H1 (cell line): Measurements from ENCODE around the gene DMAC2. TPM values are rescaled to one million over a fixed set of nuclear protein-coding genes. Genes with fewer than 3 reads are reported as not detected.

Source experiments
- CTCF ChIA-PET: fragments of 300-600 bp; sonication (Branson Sonifier 250); formaldehyde crosslinking; loops from one replicate; lab custom pipeline; 2021; ENCODE audit not compliant: partially characterized antibody; lab: Charles Lee
- POLR2A ChIA-PET: fragments of 300-600 bp; sonication (Branson Sonifier 250); formaldehyde crosslinking; loops from one replicate; lab custom pipeline; 2021; ENCODE audit warnings: inconsistent platforms; ENCODE audit not compliant: partially characterized antibody; lab: Charles Lee
- DNase-seq, 2 experiments: peaks; one replicate each; pipeline versions ENCODE4 v3.0.0 to v3.0.0-alpha.2; 2010 to 2022; ENCODE audit warnings: low spot score in 2 of 2, low read depth in 1 of 2, mixed read lengths in 1 of 2
- FAIRE-seq: peaks from 2 replicates; lab custom pipeline; 2011; peaks lifted over from hg19 to GRCh38; lab: Jason Lieb, UNC
- H2AFZ ChIP-seq: 2 replicates; pipeline ENCODE4 v1.8.1; 2012; ENCODE audit warnings: low read length, inconsistent platforms
- H2AK5ac ChIP-seq: 2 replicates; pipeline ENCODE4 v1.6.1; 2013; ENCODE audit warnings: low read depth, low read length
- H2BK120ac ChIP-seq: replicated peaks from 2 replicates; pipeline ENCODE3; 2013; ENCODE audit warnings: low read depth, low read length, inconsistent platforms
- H2BK12ac ChIP-seq: 2 replicates; pipeline ENCODE4 v1.6.1; 2013; ENCODE audit warnings: low read depth, low read length
- H2BK15ac ChIP-seq: 2 replicates; pipeline ENCODE4 v1.6.1; 2013; ENCODE audit warnings: low read length
- H2BK20ac ChIP-seq: 2 replicates; pipeline ENCODE4 v1.6.1; 2013; ENCODE audit warnings: low read length
- H2BK5ac ChIP-seq: 2 replicates; pipeline ENCODE4 v1.6.1; 2013; ENCODE audit warnings: low read depth, low read length
- H3K14ac ChIP-seq: 2 replicates; pipeline ENCODE4 v1.6.1; 2013; ENCODE audit warnings: inconsistent platforms; ENCODE audit not compliant: insufficient read length
- H3K18ac ChIP-seq: 2 replicates; pipeline ENCODE4 v1.6.1; 2013; ENCODE audit warnings: low read length; ENCODE audit errors: extremely low read depth
- H3K23ac ChIP-seq: 2 replicates; pipeline ENCODE4 v1.6.1; 2013; ENCODE audit warnings: inconsistent platforms; ENCODE audit not compliant: insufficient read length
- H3K23me2 ChIP-seq: 2 replicates; pipeline ENCODE4 v1.6.1; 2013; ENCODE audit warnings: low read depth, low read length
- H3K27ac ChIP-seq: 2 replicates; pipeline ENCODE4 v1.6.1; 2011; ENCODE audit warnings: low read depth, low read length, inconsistent platforms
- H3K27me3 ChIP-seq, 4 experiments: replicated peaks in 1 of 4; 1 replicate in 1 of 4; 2 replicates in 3 of 4; pipeline versions ENCODE4 v1.6.1 to v1.8.1; 2011 to 2013; ENCODE audit warnings: low read length in 3 of 4, mild to moderate bottlenecking in 3 of 4, inconsistent platforms in 2 of 4, mixed read lengths in 2 of 4, moderate library complexity in 1 of 4; ENCODE audit not compliant: control insufficient read depth in 3 of 4, insufficient read depth in 3 of 4; ENCODE audit errors: extremely low read depth in 1 of 4
- H3K36me3 ChIP-seq, 4 experiments: 2 replicates each; pipeline versions ENCODE4 v1.6.1 to v1.8.1; 2011 to 2013; ENCODE audit warnings: mild to moderate bottlenecking in 4 of 4, low read length in 3 of 4, moderate library complexity in 2 of 4, control low read depth in 1 of 4, inconsistent platforms in 1 of 4; ENCODE audit not compliant: insufficient read depth in 4 of 4, control insufficient read depth in 2 of 4
- H3K4ac ChIP-seq: replicated peaks from 2 replicates; pipeline ENCODE3; 2013; ENCODE audit warnings: low read length, low read depth, mixed read lengths, inconsistent platforms; ENCODE audit not compliant: insufficient read length
- H3K4me1 ChIP-seq, 4 experiments: replicated peaks in 1 of 4; 1 replicate in 1 of 4; 2 replicates in 3 of 4; pipeline versions ENCODE4 v1.6.1 to v1.8.1; 2011 to 2013; ENCODE audit warnings: low read length in 3 of 4, inconsistent platforms in 2 of 4, mixed read lengths in 1 of 4; ENCODE audit not compliant: insufficient read depth in 4 of 4, control insufficient read depth in 3 of 4
- H3K4me2 ChIP-seq, 2 experiments: 2 replicates each; pipeline versions ENCODE4 v1.6.1 to v1.8.1; 2011 to 2013; ENCODE audit warnings: low read depth in 2 of 2, low read length in 2 of 2, control low read depth in 1 of 2, inconsistent platforms in 1 of 2, mild to moderate bottlenecking in 1 of 2; ENCODE audit not compliant: insufficient read depth in 1 of 2
- H3K4me3 ChIP-seq, 4 experiments: fragments of 200-600, 300-600 bp in 1 of 4; sonication (generic), shearing (Covaris generic), sonication (Bioruptor Twin) in 1 of 4; 2 replicates each; pipeline versions ENCODE4 v1.5.1 to v1.8.1; 2011 to 2016; ENCODE audit warnings: low read length in 4 of 4, low read depth in 3 of 4, control low read depth in 2 of 4, inconsistent platforms in 2 of 4, mild to moderate bottlenecking in 2 of 4, mixed read lengths in 1 of 4, moderate library complexity in 1 of 4; ENCODE audit not compliant: insufficient read depth in 2 of 4; ENCODE audit errors: extremely low read depth in 1 of 4
- H3K56ac ChIP-seq: replicated peaks from 2 replicates; pipeline ENCODE3; 2013; ENCODE audit warnings: low read depth, mild to moderate bottlenecking, mixed read lengths, low read length, inconsistent platforms; ENCODE audit not compliant: insufficient read length
- H3K79me1 ChIP-seq: 2 replicates; pipeline ENCODE4 v1.6.1; 2013; ENCODE audit warnings: low read depth, low read length, control low read depth
- H3K79me2 ChIP-seq, 2 experiments: 2 replicates each; pipeline versions ENCODE4 v1.6.1 to v1.8.1; 2012 to 2013; ENCODE audit warnings: low read length in 2 of 2, mild to moderate bottlenecking in 2 of 2, inconsistent platforms in 1 of 2; ENCODE audit not compliant: insufficient read depth in 2 of 2, control insufficient read depth in 1 of 2
- H3K9ac ChIP-seq, 4 experiments: replicated peaks in 1 of 4; 1 replicate in 1 of 4; 2 replicates in 3 of 4; pipeline versions ENCODE4 v1.6.1 to v1.8.1; 2011 to 2013; ENCODE audit warnings: low read depth in 3 of 4, low read length in 3 of 4, control low read depth in 2 of 4, mild to moderate bottlenecking in 2 of 4, moderate library complexity in 2 of 4, inconsistent platforms in 1 of 4; ENCODE audit errors: extremely low read depth in 1 of 4
- H3K9me3 ChIP-seq, 2 experiments: 2 replicates each; pipeline versions ENCODE4 v1.6.1 to v1.8.1; 2012 to 2013; ENCODE audit warnings: mild to moderate bottlenecking in 2 of 2, moderate library complexity in 2 of 2, control low read depth in 1 of 2, inconsistent platforms in 1 of 2, low read depth in 1 of 2, low read length in 1 of 2, mixed read lengths in 1 of 2; ENCODE audit not compliant: insufficient read depth in 2 of 2
- H4K20me1 ChIP-seq, 2 experiments: replicated peaks in 1 of 2; 2 replicates each; pipeline versions ENCODE3 to v1.8.1; 2011 to 2013; ENCODE audit warnings: inconsistent platforms in 2 of 2, low read length in 2 of 2, mild to moderate bottlenecking in 1 of 2; ENCODE audit not compliant: insufficient read depth in 2 of 2, control insufficient read depth in 1 of 2
- H4K5ac ChIP-seq: 2 replicates; pipeline ENCODE4 v1.6.1; 2013; ENCODE audit warnings: low read length, low read depth, mixed read lengths, inconsistent platforms; ENCODE audit not compliant: insufficient read length
- H4K8ac ChIP-seq: 2 replicates; pipeline ENCODE4 v1.8.0; 2013; ENCODE audit warnings: mild to moderate bottlenecking, moderate library complexity, low read length, inconsistent platforms; ENCODE audit not compliant: insufficient read depth; ENCODE audit errors: extremely low read depth
- H4K91ac ChIP-seq: replicated peaks from 2 replicates; pipeline ENCODE3; 2013; ENCODE audit warnings: low read length, mixed read lengths, inconsistent platforms; ENCODE audit not compliant: insufficient read length
- BACH1 ChIP-seq: IDR thresholded peaks from 2 replicates; pipeline ENCODE4 v1.6.1; 2012; ENCODE audit warnings: low read length, improper control_type of control experiment
- BCL11A ChIP-seq, 2 experiments: IDR thresholded peaks; one replicate each; pipeline ENCODE4 v1.6.1; 2011; ENCODE audit warnings: low read depth in 2 of 2, low read length in 2 of 2, mild to moderate bottlenecking in 2 of 2
- CBX5 ChIP-seq: fragments of 300-800, 300-1000 bp; sonication (generic); IDR thresholded peaks from 2 replicates; pipeline ENCODE4 v1.7.1; 2016; ENCODE audit warnings: antibody characterized with exemption, low read length, low read depth
- CHD2 ChIP-seq: IDR thresholded peaks from 2 replicates; pipeline ENCODE4 v1.6.1; 2012; ENCODE audit warnings: low read length, improper control_type of control experiment
- FOSL1 ChIP-seq: IDR thresholded peaks from 2 replicates; pipeline ENCODE4 v1.6.1; 2011; ENCODE audit warnings: mild to moderate bottlenecking, low read depth, low read length, moderate library complexity; ENCODE audit not compliant: insufficient read depth
- GABPA ChIP-seq: IDR thresholded peaks from 2 replicates; pipeline ENCODE4 v1.6.1; 2011; ENCODE audit warnings: mild to moderate bottlenecking, low read length, moderate library complexity, borderline replicate concordance; ENCODE audit not compliant: insufficient read depth
- JUN ChIP-seq: IDR thresholded peaks from 2 replicates; pipeline ENCODE4 v1.6.1; 2011; ENCODE audit warnings: low read depth, mild to moderate bottlenecking, improper control_type of control experiment, low read length
- KDM5A ChIP-seq: fragments of 200-600 bp; IDR thresholded peaks from 2 replicates; pipeline ENCODE4 v1.7.1; 2012; ENCODE audit warnings: mild to moderate bottlenecking, low read length, inconsistent platforms, mixed read lengths
- MAX ChIP-seq: IDR thresholded peaks from 2 replicates; pipeline ENCODE4 v1.6.1; 2012; ENCODE audit warnings: inconsistent platforms
- POLR2A ChIP-seq, 2 experiments: IDR thresholded peaks; 1 replicate in 1 of 2; 2 replicates in 1 of 2; pipeline ENCODE4 v1.6.1; 2011; ENCODE audit warnings: low read depth in 2 of 2, low read length in 2 of 2, mild to moderate bottlenecking in 2 of 2; ENCODE audit errors: control extremely low read depth in 1 of 2
- RAD21 ChIP-seq, 2 experiments: IDR thresholded peaks in 1 of 2; conservative IDR thresholded peaks in 1 of 2; 2 replicates each; pipeline ENCODE4 v1.6.1; 2011; ENCODE audit warnings: low read depth in 2 of 2, low read length in 2 of 2, improper control_type of control experiment in 1 of 2, inconsistent platforms in 1 of 2, mild to moderate bottlenecking in 1 of 2, moderate library complexity in 1 of 2
- SP2 ChIP-seq: IDR thresholded peaks from 2 replicates; pipeline ENCODE4 v1.6.1; 2012; ENCODE audit warnings: mild to moderate bottlenecking, low read length, inconsistent platforms
- TCF12 ChIP-seq: IDR thresholded peaks from 2 replicates; pipeline ENCODE4 v1.6.1; 2011; ENCODE audit warnings: low read depth, mild to moderate bottlenecking, low read length
- WGBS, 2 experiments: shearing (Covaris generic) in 1 of 2; methylation state at CpG; one replicate each; pipeline versions ENCODE4 v1.1.6 to v1.1.7; 2013 to 2015; ENCODE audit warnings: low lambda C conversion rate in 2 of 2, mixed read lengths in 2 of 2, inconsistent platforms in 1 of 2, low coverage in 1 of 2, missing lambda C conversion rate in 1 of 2; ENCODE audit not compliant: insufficient replicate concordance in 2 of 2, insufficient coverage in 1 of 2, insufficient read length in 1 of 2; ENCODE audit errors: extremely low coverage in 1 of 2, missing lambda C conversion rate in 1 of 2; 5-methylcytosine and 5-hydroxymethylcytosine counted together
- polyA plus RNA-seq, 7 experiments: library from polyadenylated mRNA; depleted of rRNA in 3 of 7; stranded (reverse) in 5 of 7; unstranded in 2 of 7; fragments of >200 nt in 5 of 7; fragments of 200-250 nt in 2 of 7; gene quantifications; 1 replicate in 5 of 7; 2 replicates in 1 of 7; 4 replicates in 1 of 7; pipeline versions ENCODE4 v1.2.1 to v1.2.3, GENCODE V29; 2011 to 2013; ENCODE audit warnings: missing spikeins in 2 of 7, mixed read lengths in 2 of 7
- total RNA-seq: library from RNA; stranded (reverse); fragmentation: NEBNext Ultra II Directional; extraction: Animal tissue kit (Norgen Biotek cat#: 25700); gene quantifications from 2 replicates; pipeline ENCODE4 v1.2.1, GENCODE V29; 2021
- TF ChIP-seq, protein P1 (sequence below): IDR thresholded peaks from 2 replicates; pipeline ENCODE4 v1.6.1; 2011; ENCODE audit warnings: low read length, improper control_type of control experiment

The DMAC2 gene
- total and polyA plus RNA-seq, 2 of the 8 experiments (the other 6 are each of a cell fraction or from before 2014, with no cell fraction given) = 86.8 to 170 TPM

- Histone ChIP-seq H3K9ac (no peak overlapping the region), H2AFZ (no peak overlapping the region), H4K20me1 (no peaks in the 10 kb centered on the region), H3K4me3 (no peak overlapping the region), H4K5ac (no peak overlapping the region), H3K23ac (no peak overlapping the region), H3K9me3 (no peaks in the 10 kb centered on the region), H2BK120ac (no peak overlapping the region), H4K8ac (no peak overlapping the region), H3K79me1 (no peaks in the 10 kb centered on the region), H2BK15ac (no peak overlapping the region), H2AK5ac (no peak overlapping the region), H2BK5ac (no peak overlapping the region), H2BK12ac (no peak overlapping the region), H3K4ac (no peak overlapping the region), H3K56ac (no peak overlapping the region), H3K18ac (no peak overlapping the region), H2BK20ac (no peak overlapping the region), H3K4me2 (no peak overlapping the region), H3K4me1 (peaks cover 0 to 12% (median under 1%) of the 10 kb centered on the region in 4 experiments; a peak in 4 of 7 replicates), H3K27ac (no peak overlapping the region), H3K36me3 (peaks cover 0 to 10% (median 2%) of the 10 kb centered on the region in 4 experiments; a peak in 6 of 8 replicates), H3K79me2 (no peaks in the 10 kb centered on the region), H3K23me2 (peaks cover 9% of the 10 kb centered on the region), H3K27me3 (no peaks in the 10 kb centered on the region), H3K14ac (no peak overlapping the region), H4K91ac (no peak overlapping the region)
- DNase-seq (no peak), FAIRE-seq (no peak)
- POLR2A ChIA-PET = no interaction called here
- WGBS, 2 experiments = 95% methylated on average over 12 of the region's 12 CpGs; no CpG with 5 or more reads in 1 of the 2 experiments
- CTCF ChIA-PET = interaction anchor here (1.2 kb wide), 1 partner anchor 141 kb away, joined by 3 read pairs; no protein-coding TSS in a partner anchor
- TF ChIP-seq GABPA (no peak), JUN (no peak), MAX (no peak), BCL11A (IDR thresholded peaks at IDR 0.05; ENCODE audit: low read depth in 2 of 2, low read length in 2 of 2) (no peak), POLR2A (IDR thresholded peaks at IDR 0.05; ENCODE audit: control extremely low read depth in 1 of 2, low read depth in 2 of 2, low read length in 2 of 2) (no peak), FOSL1 (no peak), CHD2 (no peak), RAD21 (IDR thresholded peaks at IDR 0.05 in 1 of 2, conservative IDR thresholded peaks at IDR 0.05 in 1 of 2; ENCODE audit: low read depth in 2 of 2, low read length in 2 of 2) (no peak), KDM5A (no peak), BACH1 (no peak), TCF12 (no peak), CBX5 (no peak), SP2 (no peak)
- TF ChIP-seq, protein P1, sequence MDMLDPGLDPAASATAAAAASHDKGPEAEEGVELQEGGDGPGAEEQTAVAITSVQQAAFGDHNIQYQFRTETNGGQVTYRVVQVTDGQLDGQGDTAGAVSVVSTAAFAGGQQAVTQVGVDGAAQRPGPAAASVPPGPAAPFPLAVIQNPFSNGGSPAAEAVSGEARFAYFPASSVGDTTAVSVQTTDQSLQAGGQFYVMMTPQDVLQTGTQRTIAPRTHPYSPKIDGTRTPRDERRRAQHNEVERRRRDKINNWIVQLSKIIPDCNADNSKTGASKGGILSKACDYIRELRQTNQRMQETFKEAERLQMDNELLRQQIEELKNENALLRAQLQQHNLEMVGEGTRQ = no peak
These were observed 16.8 kb downstream of the DMAC2 start for GRCh38 chr19:41422955-41423354.
